T-helper 17 cell (primary cell): ENCODE data around the gene DNMT3A. TPM values are rescaled to one million over a fixed set of nuclear protein-coding genes. Genes with fewer than 3 reads are reported as not detected.
A peak's percentile ranks its signal among the peaks of the same experiment; 100 is the strongest.

ENCODE experiments used
- ATAC-seq: fragments of 150-1000 bp; cut with Tn5 transposase; 2 replicates; pipeline ENCODE4 v1.10.0; 2021; ENCODE audit warnings: mild to moderate bottlenecking, moderate library complexity
- DNase-seq, 3 donors: peaks; one replicate each; pipeline versions ENCODE4 v3.0.0 to v3.0.0-alpha.2; 2020 to 2021
- H3K9me3 ChIP-seq: one replicate; pipeline ENCODE4 v1.7.0; 2013; ENCODE audit warnings: low read length, mild to moderate bottlenecking; ENCODE audit not compliant: control insufficient read depth, poor library complexity, severe bottlenecking
- H3K27ac Mint-ChIP-seq: one replicate; pipeline ENCODE4 v1.8.0; 2022; ENCODE audit warnings: mild to moderate bottlenecking, moderate library complexity, mixed read lengths
- H3K27me3 Mint-ChIP-seq: one replicate; pipeline ENCODE4 v1.8.0; 2022; ENCODE audit warnings: mixed read lengths
- H3K36me3 Mint-ChIP-seq: one replicate; pipeline ENCODE4 v1.8.0; 2022; ENCODE audit warnings: low read depth, mixed read lengths
- H3K4me1 Mint-ChIP-seq: one replicate; pipeline ENCODE4 v1.8.0; 2022; ENCODE audit warnings: mild to moderate bottlenecking, mixed read lengths
- H3K4me3 Mint-ChIP-seq: one replicate; pipeline ENCODE4 v1.8.0; 2022; ENCODE audit warnings: mild to moderate bottlenecking, moderate library complexity, mixed read lengths
- total RNA-seq, 4 donors: library from RNA in 2 of 4; stranded (reverse) in 2 of 4; gene quantifications; one replicate each; pipeline ENCODE4 v1.2.3 and lab custom pipeline; 2022 to 2026

DNMT3A gene
- total RNA-seq, 2 donors from 2014 or later: 62.8 to 67.6 TPM

- Mint-ChIP-seq H3K27ac (peak overlapping the region; percentile 79), H3K4me3 (peak overlapping the region; percentile 50), H3K4me1 (peaks cover 55% of the 10 kb centered on the region), H3K36me3 (peaks cover 3% of the 10 kb centered on the region), H3K27me3 (no peaks in the 10 kb centered on the region)
- no peaks in the 10 kb centered on the region for H3K9me3 ChIP-seq
- DNase-seq: no peak
- ATAC-seq: no peak
These were observed 5.3 kb downstream of the DNMT3A start for GRCh38 chr2:25336383-25336841.

- H3K9me3 ChIP-seq: no peaks in the 10 kb centered on the region
- Mint-ChIP-seq H3K4me3 (no peak overlapping the region), H3K27ac (no peak overlapping the region), H3K4me1 (peaks cover 59% of the 10 kb centered on the region), H3K36me3 (peaks cover 3% of the 10 kb centered on the region), H3K27me3 (no peaks in the 10 kb centered on the region)
- DNase-seq (no peak), ATAC-seq (no peak)
These were observed 5.8 kb downstream of the DNMT3A start for GRCh38 chr2:25335971-25336370.

- H3K4me3 Mint-ChIP-seq: peak overlapping the region; percentile 75
- DNase-seq: no peak
- no peaks in the 10 kb centered on the region for H3K9me3 ChIP-seq
- H3K27ac Mint-ChIP-seq: peak overlapping the region; percentile 85
- no peak for ATAC-seq
- peaks cover 62% of the 10 kb centered on the region for H3K4me1 Mint-ChIP-seq
- no peaks in the 10 kb centered on the region for H3K27me3 Mint-ChIP-seq
- H3K36me3 Mint-ChIP-seq: peaks cover 3% of the 10 kb centered on the region
These were observed 6.5 kb downstream of the DNMT3A start for GRCh38 chr2:25335204-25335603.

- Mint-ChIP-seq H3K36me3 (peaks cover 3% of the 10 kb centered on the region), H3K4me1 (peaks cover 65% of the 10 kb centered on the region), H3K4me3 (peak overlapping the region; percentile 75), H3K27ac (peak overlapping the region; percentile 85), H3K27me3 (no peaks in the 10 kb centered on the region)
- H3K9me3 ChIP-seq: no peaks in the 10 kb centered on the region
- ATAC-seq: no peak
- DNase-seq: no peak
These were observed 7.2 kb downstream of the DNMT3A start for GRCh38 chr2:25334482-25334881.

GRCh38 chr2:25333981-25334380 is 7.7 kb downstream of the DNMT3A start:
- H3K4me1 Mint-ChIP-seq: peaks cover 62% of the 10 kb centered on the region
- peak overlapping the region; percentile 75 for H3K4me3 Mint-ChIP-seq
- ATAC-seq: peak; percentile 62
- no peaks in the 10 kb centered on the region for H3K9me3 ChIP-seq
- no peaks in the 10 kb centered on the region for H3K27me3 Mint-ChIP-seq
- peaks cover 3% of the 10 kb centered on the region for H3K36me3 Mint-ChIP-seq
- no peak for DNase-seq
- H3K27ac Mint-ChIP-seq: peak overlapping the region; percentile 85

- Mint-ChIP-seq H3K36me3 (peaks cover 6% of the 10 kb centered on the region), H3K27ac (peak overlapping the region; percentile 85), H3K4me1 (peaks cover 56% of the 10 kb centered on the region), H3K4me3 (peak overlapping the region; percentile 15), H3K27me3 (no peaks in the 10 kb centered on the region)
- no peak for DNase-seq
- H3K9me3 ChIP-seq: no peaks in the 10 kb centered on the region
- no peak for ATAC-seq
These were observed 9.2 kb downstream of the DNMT3A start for GRCh38 chr2:25332571-25332970.

- DNase-seq (no peak), ATAC-seq (no peak)
- H3K4me1 Mint-ChIP-seq: peaks cover 50% of the 10 kb centered on the region
- H3K27me3 Mint-ChIP-seq: no peaks in the 10 kb centered on the region
- H3K36me3 Mint-ChIP-seq: peaks cover 8% of the 10 kb centered on the region
- no peak overlapping the region for H3K4me3 Mint-ChIP-seq
- H3K9me3 ChIP-seq: peaks cover 2% of the 10 kb centered on the region
- peak overlapping the region; percentile 85 for H3K27ac Mint-ChIP-seq
These were observed 9.9 kb downstream of the DNMT3A start for GRCh38 chr2:25331686-25332365.

GRCh38 chr2:25330937-25331336 is 10.8 kb downstream of the DNMT3A start:
- peaks cover 2% of the 10 kb centered on the region for H3K9me3 ChIP-seq
- Mint-ChIP-seq H3K4me1 (peaks cover 46% of the 10 kb centered on the region), H3K27me3 (no peaks in the 10 kb centered on the region), H3K27ac (peak overlapping the region; percentile 32), H3K36me3 (peaks cover 8% of the 10 kb centered on the region), H3K4me3 (no peak overlapping the region)
- no peak for ATAC-seq
- DNase-seq: no peak

GRCh38 chr2:25330273-25330672 is 11.5 kb downstream of the DNMT3A start:
- H3K27me3 Mint-ChIP-seq: no peaks in the 10 kb centered on the region
- peaks cover 41% of the 10 kb centered on the region for H3K4me1 Mint-ChIP-seq
- no peak for ATAC-seq
- no peak overlapping the region for H3K4me3 Mint-ChIP-seq
- H3K27ac Mint-ChIP-seq: no peak overlapping the region
- no peak for DNase-seq
- H3K36me3 Mint-ChIP-seq: peaks cover 8% of the 10 kb centered on the region
- H3K9me3 ChIP-seq: peaks cover 2% of the 10 kb centered on the region

GRCh38 chr2:25328152-25329085 is 13.3 kb downstream of the DNMT3A start:
- H3K27ac Mint-ChIP-seq: no peak overlapping the region
- no peaks in the 10 kb centered on the region for H3K27me3 Mint-ChIP-seq
- no peak overlapping the region for H3K4me3 Mint-ChIP-seq
- DNase-seq (no peak), ATAC-seq (no peak)
- H3K4me1 Mint-ChIP-seq: peaks cover 32% of the 10 kb centered on the region
- peaks cover 8% of the 10 kb centered on the region for H3K36me3 Mint-ChIP-seq
- H3K9me3 ChIP-seq: peaks cover 2% of the 10 kb centered on the region

GRCh38 chr2:25326326-25327013 is 15.3 kb downstream of the DNMT3A start:
- no peak overlapping the region for H3K27ac Mint-ChIP-seq
- peaks cover 33% of the 10 kb centered on the region for H3K4me1 Mint-ChIP-seq
- H3K4me3 Mint-ChIP-seq: no peak overlapping the region
- DNase-seq (no peak), ATAC-seq (no peak)
- peaks cover 11% of the 10 kb centered on the region for H3K36me3 Mint-ChIP-seq
- H3K9me3 ChIP-seq: peaks cover 2% of the 10 kb centered on the region
- no peaks in the 10 kb centered on the region for H3K27me3 Mint-ChIP-seq

- ATAC-seq: no peak
- H3K4me3 Mint-ChIP-seq: no peak overlapping the region
- H3K36me3 Mint-ChIP-seq: peaks cover 11% of the 10 kb centered on the region
- H3K9me3 ChIP-seq: peaks cover 2% of the 10 kb centered on the region
- no peak overlapping the region for H3K27ac Mint-ChIP-seq
- peaks cover 29% of the 10 kb centered on the region for H3K4me1 Mint-ChIP-seq
- DNase-seq: no peak
- no peaks in the 10 kb centered on the region for H3K27me3 Mint-ChIP-seq
These were observed 16.7 kb downstream of the DNMT3A start for GRCh38 chr2:25324905-25325592.
